ENCODE results near the gene HUS1. TPM values are rescaled to one million over a fixed set of nuclear protein-coding genes. Genes with fewer than 3 reads are reported as not detected.

HUS1 gene
- total RNA-seq, 2 experiments from 2014 or later = 77.8 to 83.1 TPM

DNA sequence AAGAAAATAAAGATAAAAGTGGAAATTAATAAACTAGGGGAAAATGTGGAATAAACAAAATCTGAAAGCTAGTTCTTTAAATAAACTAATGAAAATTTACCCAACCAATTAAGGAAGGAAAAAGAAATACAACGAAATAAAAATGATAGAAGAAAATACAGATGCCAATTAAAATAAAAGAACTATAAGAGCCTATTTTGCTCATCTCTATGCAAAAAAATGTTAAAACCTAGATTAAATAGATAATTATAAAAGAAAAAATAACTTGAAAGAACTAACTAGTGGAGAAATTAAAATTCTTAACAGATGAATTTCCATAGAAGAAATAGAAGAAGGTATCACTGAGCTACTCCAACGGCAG is 63.8 kb downstream of the HUS1 start:
- no peak overlapping the region for H3K27ac ChIP-seq (ENCODE audit: low read depth in 1 of 2, low read length in 2 of 2)
- intact Hi-C loops (cut with DNase I, micrococcal nuclease) = no loop called here
- ATAC-seq (ENCODE audit: poor library complexity) = no peak
- Mint-ChIP-seq H3K4me3 (no peak overlapping the region), H3K27ac (no peak overlapping the region), H3K27me3 (no peaks in the 10 kb centered on the region), H3K36me3 (ENCODE audit: low read depth) (no peaks in the 10 kb centered on the region), H3K4me1 (ENCODE audit: low read depth) (no peaks in the 10 kb centered on the region), H3K9me3 (no peaks in the 10 kb centered on the region)
- TF ChIP-seq, protein P1, sequence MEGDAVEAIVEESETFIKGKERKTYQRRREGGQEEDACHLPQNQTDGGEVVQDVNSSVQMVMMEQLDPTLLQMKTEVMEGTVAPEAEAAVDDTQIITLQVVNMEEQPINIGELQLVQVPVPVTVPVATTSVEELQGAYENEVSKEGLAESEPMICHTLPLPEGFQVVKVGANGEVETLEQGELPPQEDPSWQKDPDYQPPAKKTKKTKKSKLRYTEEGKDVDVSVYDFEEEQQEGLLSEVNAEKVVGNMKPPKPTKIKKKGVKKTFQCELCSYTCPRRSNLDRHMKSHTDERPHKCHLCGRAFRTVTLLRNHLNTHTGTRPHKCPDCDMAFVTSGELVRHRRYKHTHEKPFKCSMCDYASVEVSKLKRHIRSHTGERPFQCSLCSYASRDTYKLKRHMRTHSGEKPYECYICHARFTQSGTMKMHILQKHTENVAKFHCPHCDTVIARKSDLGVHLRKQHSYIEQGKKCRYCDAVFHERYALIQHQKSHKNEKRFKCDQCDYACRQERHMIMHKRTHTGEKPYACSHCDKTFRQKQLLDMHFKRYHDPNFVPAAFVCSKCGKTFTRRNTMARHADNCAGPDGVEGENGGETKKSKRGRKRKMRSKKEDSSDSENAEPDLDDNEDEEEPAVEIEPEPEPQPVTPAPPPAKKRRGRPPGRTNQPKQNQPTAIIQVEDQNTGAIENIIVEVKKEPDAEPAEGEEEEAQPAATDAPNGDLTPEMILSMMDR (IDR thresholded peaks at IDR 0.05) = no peak
- no peak overlapping the region for H3K4me3 ChIP-seq (ENCODE audit: low read length)
- ChIA-PET CTCF (no interaction called here), POLR2A (no interaction called here)
- H3K27me3 ChIP-seq (ENCODE audit: control insufficient read depth in 1 of 2, insufficient read depth in 2 of 2, low read length in 2 of 2) = no peaks in the 10 kb centered on the region
- no peaks in the 10 kb centered on the region for H3K4me1 ChIP-seq (ENCODE audit: insufficient read depth, low read length)
- DNase-seq = no peak
- no peaks in the 10 kb centered on the region for H3K36me3 ChIP-seq (ENCODE audit: insufficient read depth, low read length)
- H3K9me3 ChIP-seq (ENCODE audit: control insufficient read depth in 1 of 2, insufficient read depth in 1 of 2, low read length in 2 of 2) = no peaks in the 10 kb centered on the region

DNA sequence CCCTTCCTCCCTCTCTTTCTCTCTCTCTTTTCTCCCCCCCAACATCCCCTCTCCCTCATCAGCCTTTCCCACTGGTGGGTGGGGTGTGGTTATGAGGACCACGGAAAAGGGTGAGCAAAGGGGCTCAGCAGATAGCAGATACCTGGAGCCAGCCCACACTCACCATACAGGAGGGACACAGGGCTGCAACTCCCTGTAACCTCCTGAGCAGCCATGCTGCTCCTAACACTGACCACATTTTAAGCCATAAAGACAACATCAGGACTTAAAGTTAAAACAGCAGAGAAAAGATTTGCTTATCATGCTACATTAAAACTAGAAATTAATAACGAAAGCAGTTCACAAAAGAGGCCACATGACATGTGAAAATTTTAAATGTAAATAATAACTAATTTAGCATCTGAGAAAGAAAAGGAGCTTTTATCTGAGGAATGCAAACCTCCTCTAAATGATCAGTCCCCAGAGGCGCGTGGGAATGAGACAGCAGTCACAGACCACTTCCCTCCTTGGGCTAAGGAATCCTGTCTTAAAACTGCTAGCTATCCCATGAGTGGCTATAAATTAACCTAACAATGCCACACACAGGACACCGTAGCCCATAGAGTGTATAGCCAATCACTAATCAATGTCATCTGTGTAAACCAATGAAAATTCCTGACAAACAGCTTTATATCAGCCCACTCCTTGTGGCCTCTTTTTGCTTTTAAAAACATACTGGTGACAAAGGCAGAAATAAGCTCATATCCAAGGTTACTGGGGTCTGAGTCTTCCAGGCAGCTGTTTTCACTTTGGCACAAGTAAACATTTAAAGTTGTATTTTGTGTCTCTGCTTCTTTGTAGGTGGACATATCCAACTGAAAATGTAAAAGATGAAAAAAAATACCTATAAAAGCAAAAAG is 64.4 kb downstream of the HUS1 start:
- H3K27ac Mint-ChIP-seq = no peak overlapping the region
- H3K4me3 Mint-ChIP-seq = no peak overlapping the region
- intact Hi-C loops (cut with DNase I, micrococcal nuclease) = no loop called here
- ATAC-seq (ENCODE audit: poor library complexity) (no peak), DNase-seq (no peak)
- no peak overlapping the region for H3K4me3 ChIP-seq (ENCODE audit: low read length)
- ChIA-PET POLR2A (no interaction called here), CTCF (no interaction called here)
- H3K27me3 Mint-ChIP-seq = no peaks in the 10 kb centered on the region
- no peaks in the 10 kb centered on the region for H3K4me1 Mint-ChIP-seq (ENCODE audit: low read depth)
- no peaks in the 10 kb centered on the region for H3K36me3 ChIP-seq (ENCODE audit: insufficient read depth, low read length)
- H3K9me3 ChIP-seq (ENCODE audit: control insufficient read depth in 1 of 2, insufficient read depth in 1 of 2, low read length in 2 of 2) = no peaks in the 10 kb centered on the region
- H3K9me3 Mint-ChIP-seq = no peaks in the 10 kb centered on the region
- H3K4me1 ChIP-seq (ENCODE audit: insufficient read depth, low read length) = no peaks in the 10 kb centered on the region
- TF ChIP-seq, protein P1 (IDR thresholded peaks at IDR 0.05) = no peak
- H3K27ac ChIP-seq (ENCODE audit: low read depth in 1 of 2, low read length in 2 of 2) = no peak overlapping the region
- H3K27me3 ChIP-seq (ENCODE audit: control insufficient read depth in 1 of 2, insufficient read depth in 2 of 2, low read length in 2 of 2) = no peaks in the 10 kb centered on the region
- H3K36me3 Mint-ChIP-seq (ENCODE audit: low read depth) = no peaks in the 10 kb centered on the region

Other genes with a start within 250 kb of the HUS1 start
- gene PKD1L1, start 31.1 kb downstream of the HUS1 start, total RNA-seq = under 1 TPM; 0.20 to 0.25 TPM
- gene SUN3, start 49.5 kb upstream of the HUS1 start, total RNA-seq = not detected
- under 1 TPM in 1 of 2 experiments, not detected in 1; 0.56 TPM for gene C7orf57, start 55.9 kb upstream of the HUS1 start, total RNA-seq
- 100 to 1,000 TPM; 125 to 126 TPM for gene UPP1, start 109.7 kb upstream of the HUS1 start, total RNA-seq
- not detected for gene ABCA13, start 191.8 kb upstream of the HUS1 start, total RNA-seq

All from CD4-positive, alpha-beta T cell (primary cell).